GM12878 (cell line): ENCODE results near the gene TSBP1. TPM values are rescaled to one million over a fixed set of nuclear protein-coding genes. Genes with fewer than 3 reads are reported as not detected.

ENCODE experiments used
- SPI1 ChIP-seq: IDR thresholded peaks from 2 replicates; pipeline ENCODE4 v1.6.1; 2011; ENCODE audit warnings: low read depth, mild to moderate bottlenecking, low read length, moderate library complexity, borderline replicate concordance; ENCODE audit not compliant: insufficient read depth
- WRNIP1 ChIP-seq: IDR thresholded peaks from 2 replicates; pipeline ENCODE4 v1.6.1; 2011; ENCODE audit warnings: low read depth, low read length, improper control_type of control experiment, borderline replicate concordance
- ZNF687 ChIP-seq: fragments of 450-650 bp; IDR thresholded peaks from 2 replicates; pipeline ENCODE4 v1.6.1; 2017; ENCODE audit warnings: mild to moderate bottlenecking, moderate library complexity
- polyA plus RNA-seq, 11 experiments: library from polyadenylated mRNA; depleted of rRNA in 4 of 11; unstranded in 6 of 11; stranded (reverse) in 5 of 11; fragments of >200 nt; fragmentation: Nextera tagmentation in 4 of 11; fragmentation: Illumina TruSeq in 1 of 11; extraction: Ambion mirVana in 4 of 11; extraction: Trizol in 1 of 11; gene quantifications; 1 replicate in 1 of 11; 2 replicates in 10 of 11; pipeline versions ENCODE4 v1.2.1 to v1.2.3, GENCODE V29; 2011 to 2016; ENCODE audit warnings: inconsistent platforms in 2 of 11, missing spikeins in 2 of 11, low read depth in 1 of 11
- total RNA-seq, 4 experiments: library from RNA; depleted of rRNA in 3 of 4; stranded (reverse); fragments of >200 nt in 3 of 4; fragmentation: Illumina TruSeq in 1 of 4; extraction: Trizol in 1 of 4; gene quantifications; 2 replicates each; pipeline versions ENCODE4 v1.2.1 to v1.2.3, GENCODE V29; 2013 to 2021
- TF ChIP-seq, protein P1 (sequence below): fragments of 450-650 bp; IDR thresholded peaks from 2 replicates; pipeline ENCODE4 v1.6.1; 2017; ENCODE audit warnings: antibody characterized with exemption, mild to moderate bottlenecking, moderate library complexity

Gene TSBP1
- total and polyA plus RNA-seq, 10 of the 15 experiments (the other 5 are each of a cell fraction or from before 2014, with no cell fraction given): not detected

DNA sequence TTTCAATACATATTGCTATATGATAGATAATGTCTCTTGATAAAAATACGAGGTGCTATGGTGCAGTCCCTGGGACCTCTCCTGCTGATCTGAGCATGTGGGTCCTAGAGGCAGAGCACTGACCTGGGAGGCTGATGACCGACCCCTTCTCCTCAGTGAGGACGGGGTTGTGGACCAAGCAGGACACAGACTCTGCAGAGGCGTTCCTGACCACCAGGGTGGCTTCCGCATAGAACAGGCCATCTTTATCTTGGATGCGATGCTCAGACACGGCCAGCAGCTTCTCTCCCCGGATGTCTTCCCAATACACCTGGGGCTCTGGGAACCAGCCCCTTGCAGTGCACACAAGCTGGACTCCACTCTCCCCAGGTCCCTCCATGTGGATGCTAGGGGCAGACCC is 31.1 kb upstream of the TSBP1 start (continued):
- no peak for TF ChIP-seq ZNF687
- TF ChIP-seq SPI1: no peak
- TF ChIP-seq, protein P1, sequence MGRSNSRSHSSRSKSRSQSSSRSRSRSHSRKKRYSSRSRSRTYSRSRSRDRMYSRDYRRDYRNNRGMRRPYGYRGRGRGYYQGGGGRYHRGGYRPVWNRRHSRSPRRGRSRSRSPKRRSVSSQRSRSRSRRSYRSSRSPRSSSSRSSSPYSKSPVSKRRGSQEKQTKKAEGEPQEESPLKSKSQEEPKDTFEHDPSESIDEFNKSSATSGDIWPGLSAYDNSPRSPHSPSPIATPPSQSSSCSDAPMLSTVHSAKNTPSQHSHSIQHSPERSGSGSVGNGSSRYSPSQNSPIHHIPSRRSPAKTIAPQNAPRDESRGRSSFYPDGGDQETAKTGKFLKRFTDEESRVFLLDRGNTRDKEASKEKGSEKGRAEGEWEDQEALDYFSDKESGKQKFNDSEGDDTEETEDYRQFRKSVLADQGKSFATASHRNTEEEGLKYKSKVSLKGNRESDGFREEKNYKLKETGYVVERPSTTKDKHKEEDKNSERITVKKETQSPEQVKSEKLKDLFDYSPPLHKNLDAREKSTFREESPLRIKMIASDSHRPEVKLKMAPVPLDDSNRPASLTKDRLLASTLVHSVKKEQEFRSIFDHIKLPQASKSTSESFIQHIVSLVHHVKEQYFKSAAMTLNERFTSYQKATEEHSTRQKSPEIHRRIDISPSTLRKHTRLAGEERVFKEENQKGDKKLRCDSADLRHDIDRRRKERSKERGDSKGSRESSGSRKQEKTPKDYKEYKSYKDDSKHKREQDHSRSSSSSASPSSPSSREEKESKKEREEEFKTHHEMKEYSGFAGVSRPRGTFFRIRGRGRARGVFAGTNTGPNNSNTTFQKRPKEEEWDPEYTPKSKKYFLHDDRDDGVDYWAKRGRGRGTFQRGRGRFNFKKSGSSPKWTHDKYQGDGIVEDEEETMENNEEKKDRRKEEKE: no peak
- TF ChIP-seq WRNIP1: no peak
